GM19467 (cell line): ENCODE data around the gene AKAP17A.
"Not testable (repeated sequence)": the region's sequence is repeated elsewhere in the genome, so short reads cannot be mapped to it uniquely, and the experiment has no call there.

Experiments used
- ATAC-seq: cut with Tn5 transposase; IDR thresholded peaks from one replicate; pipeline ENCODE4 v1.9.1; 2021; ENCODE audit warnings: mild to moderate bottlenecking, moderate library complexity; ENCODE audit not compliant: unreplicated experiment

Gene AKAP17A

DNA sequence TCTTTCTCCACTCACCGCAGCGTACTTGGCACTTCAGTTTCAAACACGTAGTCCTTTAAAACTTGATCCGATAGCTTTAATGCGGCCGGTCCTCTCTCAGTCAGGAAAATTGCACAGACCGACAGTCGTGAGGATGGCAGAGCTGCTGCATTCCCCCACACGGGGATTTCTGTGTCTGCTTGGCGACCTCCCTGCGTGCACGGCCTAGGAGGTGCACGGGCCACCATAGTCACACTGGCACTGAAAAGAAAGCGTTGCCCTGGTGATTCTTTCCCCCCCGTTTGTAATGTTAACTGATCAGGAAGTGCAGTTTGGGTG lies 10.3 kb downstream of the AKAP17A start:
- no peak for ATAC-seq

DNA sequence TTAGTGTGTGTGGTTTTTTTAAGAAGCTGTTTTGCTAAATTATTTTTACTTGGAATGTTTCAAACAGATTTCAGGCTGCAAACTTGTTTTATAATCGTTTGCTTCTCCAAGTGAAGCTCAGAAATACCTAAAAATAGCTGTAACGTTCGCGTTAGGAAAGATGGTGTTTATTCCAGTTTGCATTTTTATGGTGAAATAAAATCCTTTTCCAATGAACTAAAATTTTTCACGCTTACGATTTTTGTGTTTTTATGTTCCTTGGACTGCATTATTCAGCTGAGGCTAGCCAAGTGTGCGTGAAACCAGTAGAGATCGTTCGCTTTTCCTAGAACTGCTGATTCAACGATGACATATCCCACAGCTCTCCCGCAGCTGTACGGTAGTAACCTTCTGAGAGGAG lies 10.9 kb downstream of the AKAP17A start:
- ATAC-seq, result no peak

DNA sequence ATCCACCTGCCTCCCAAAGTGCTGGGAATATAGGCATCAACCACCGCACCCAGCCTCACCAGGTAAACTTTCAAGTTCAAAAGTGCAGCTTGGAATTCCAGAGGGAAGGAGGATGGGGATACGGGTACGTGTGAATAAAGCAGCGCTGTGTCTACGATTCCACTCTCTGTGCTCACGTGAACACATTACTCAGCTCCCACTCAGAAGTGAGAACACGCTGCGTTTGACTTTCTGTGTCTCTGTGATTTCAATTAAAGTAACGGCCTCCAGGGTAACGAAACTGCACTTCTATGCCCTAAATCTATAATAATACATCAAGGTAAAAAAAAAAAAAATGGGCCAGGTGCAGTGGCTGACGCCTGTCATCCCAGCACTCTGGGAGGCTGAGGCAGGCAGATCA lies 15.1 kb downstream of the AKAP17A start:
- no peak for ATAC-seq

DNA sequence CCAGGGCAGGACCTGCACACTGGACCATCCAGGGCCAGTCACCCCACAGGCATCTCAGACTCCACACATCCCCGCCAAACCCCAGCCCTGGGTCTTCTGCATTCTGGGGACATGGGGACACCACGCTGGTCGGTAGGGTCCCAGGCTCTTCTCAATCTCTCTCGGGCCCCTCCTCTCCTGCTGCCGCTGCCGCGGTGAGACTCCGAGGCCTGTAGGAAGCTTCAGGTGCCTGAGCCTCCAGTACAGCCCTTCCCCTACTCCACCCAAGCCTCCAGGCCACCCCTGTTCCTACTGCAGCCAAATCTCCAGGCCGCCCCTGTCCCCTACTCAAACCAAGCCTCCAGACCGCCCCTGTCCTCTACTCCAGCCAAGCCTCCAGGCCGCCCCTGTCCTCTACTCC lies 17.9 kb downstream of the AKAP17A start:
- ATAC-seq, result no peak

- ATAC-seq, result no peak
These were observed 18.4 kb downstream of the AKAP17A start for GRCh38 chrX:1609762-1610161.

DNA sequence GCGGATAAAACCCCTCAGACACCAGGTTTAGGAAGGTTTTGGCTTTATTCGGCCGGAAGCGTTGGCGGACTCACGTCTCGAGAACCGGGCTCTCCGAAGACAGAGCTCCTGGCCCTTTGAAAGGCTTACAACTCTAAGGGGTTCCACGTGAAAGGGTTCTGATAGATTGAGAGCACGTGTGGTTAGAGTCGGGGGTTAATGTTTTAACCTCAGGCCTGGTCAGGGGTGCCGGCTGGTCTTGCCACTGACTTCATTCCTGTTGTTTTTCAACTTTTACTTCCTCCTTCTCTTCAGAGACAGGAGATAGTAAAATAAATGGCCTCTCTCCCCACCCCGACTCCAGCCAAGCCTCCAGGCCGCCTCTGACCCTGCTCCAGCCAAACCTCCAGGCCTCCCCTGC lies 18.8 kb downstream of the AKAP17A start:
- ATAC-seq, result no peak

DNA sequence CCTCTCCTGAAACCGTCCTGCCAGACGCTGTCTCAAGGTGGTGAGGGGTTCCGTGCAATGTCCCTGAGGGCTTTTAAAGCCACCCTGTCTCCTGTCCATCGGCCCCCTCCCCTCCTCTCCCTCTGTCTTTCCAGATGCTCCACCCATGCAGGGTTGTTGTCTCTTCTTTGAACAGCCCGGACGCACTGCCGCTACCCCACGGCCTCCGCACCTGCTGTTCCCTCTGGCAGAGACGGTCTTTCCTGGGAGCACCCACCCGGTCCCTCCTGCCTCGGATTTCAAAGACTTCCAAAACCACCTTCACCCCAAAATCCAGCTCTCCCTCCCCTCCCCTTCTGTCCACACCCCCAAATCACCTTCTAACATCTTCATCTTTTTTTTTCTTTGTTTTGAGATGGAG lies 19.3 kb downstream of the AKAP17A start:
- ATAC-seq, result no peak

GRCh38 chrX:1612641-1613286 lies 21.4 kb downstream of the AKAP17A start:
- ATAC-seq, result no peak

DNA sequence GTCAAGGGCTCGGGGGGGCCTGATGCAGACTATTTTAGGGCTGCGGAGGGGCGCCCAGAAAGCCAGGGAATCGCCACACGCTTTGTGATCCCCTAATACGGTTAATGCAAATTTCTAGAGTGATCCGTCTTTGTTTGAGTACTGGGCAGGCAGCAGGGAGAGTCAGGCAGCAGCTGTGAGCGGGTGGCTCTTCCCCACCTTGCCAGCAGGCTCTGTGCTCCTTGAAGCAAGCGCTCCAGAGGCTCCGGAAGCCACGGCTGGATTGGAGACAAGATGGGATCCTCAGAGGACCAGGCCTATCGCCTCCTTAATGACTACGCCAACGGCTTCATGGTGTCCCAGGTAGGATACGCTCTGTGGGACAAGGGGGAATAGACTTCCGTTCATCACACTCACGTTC lies 23.5 kb downstream of the AKAP17A start, which contains the start of gene ASMT:
Gene ASMT, plus strand, starts transcription at position 133 of the 400 bp plus-strand sequence. Its CDS starts 141 bp downstream, at position 274.
- ATAC-seq, result no peak

GRCh38 chrX:1618689-1619088 lies 27.3 kb downstream of the AKAP17A start:
- no peak for ATAC-seq

- no peak for ATAC-seq
These were observed 32.3 kb downstream of the AKAP17A start for GRCh38 chrX:1623691-1624090.

DNA sequence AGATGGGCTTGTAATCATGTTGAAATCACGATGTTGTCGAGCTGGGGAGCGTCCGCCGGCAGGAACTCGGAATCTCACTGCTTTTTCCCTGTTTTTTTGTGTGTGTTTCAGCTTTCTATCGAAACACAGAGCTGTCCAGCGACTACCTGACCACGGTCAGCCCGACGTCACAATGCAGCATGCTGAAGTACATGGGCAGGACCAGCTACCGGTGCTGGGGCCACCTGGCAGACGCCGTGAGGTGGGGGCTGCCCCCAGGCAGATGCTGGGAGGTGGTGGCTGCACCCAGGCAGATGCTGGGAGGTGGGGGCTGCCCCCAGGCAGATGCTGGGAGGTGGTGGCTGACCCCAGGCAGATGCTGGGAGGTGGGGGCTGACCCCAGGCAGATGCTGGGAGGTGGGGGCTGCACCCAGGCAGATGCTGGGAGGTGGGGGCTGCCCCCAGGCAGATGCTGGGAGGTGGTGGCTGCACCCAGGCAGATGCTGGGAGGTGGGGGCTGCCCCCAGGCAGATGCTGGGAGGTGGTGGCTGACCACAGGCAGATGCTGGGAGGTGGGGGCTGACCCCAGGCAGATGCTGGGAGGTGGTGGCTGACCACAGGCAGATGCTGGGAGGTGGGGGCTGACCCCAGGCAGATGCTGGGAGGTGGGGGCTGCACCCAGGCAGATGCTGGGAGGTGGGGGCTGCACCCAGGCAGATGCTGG lies 32.9 kb downstream of the AKAP17A start:
- ATAC-seq, result not testable (repeated sequence)

DNA sequence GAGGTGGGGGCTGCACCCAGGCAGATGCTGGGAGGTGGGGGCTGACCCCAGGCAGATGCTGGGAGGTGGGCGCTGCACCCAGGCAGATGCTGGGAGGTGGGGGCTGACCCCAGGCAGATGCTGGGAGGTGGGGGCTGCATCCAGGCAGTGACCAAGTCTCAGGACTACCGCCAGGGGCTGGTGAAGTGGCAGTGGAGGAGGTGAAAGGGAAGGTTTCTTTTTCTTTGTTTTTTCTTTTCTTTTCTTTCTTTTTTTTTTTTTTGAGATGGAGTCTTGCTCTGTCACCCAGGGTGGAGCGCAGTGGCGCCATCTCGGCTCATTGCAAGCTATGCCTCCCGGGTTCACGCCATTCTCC lies 33.4 kb downstream of the AKAP17A start:
- ATAC-seq, result not testable (repeated sequence)

- ATAC-seq, result no peak
These were observed 37.8 kb downstream of the AKAP17A start for GRCh38 chrX:1629244-1629643.

DNA sequence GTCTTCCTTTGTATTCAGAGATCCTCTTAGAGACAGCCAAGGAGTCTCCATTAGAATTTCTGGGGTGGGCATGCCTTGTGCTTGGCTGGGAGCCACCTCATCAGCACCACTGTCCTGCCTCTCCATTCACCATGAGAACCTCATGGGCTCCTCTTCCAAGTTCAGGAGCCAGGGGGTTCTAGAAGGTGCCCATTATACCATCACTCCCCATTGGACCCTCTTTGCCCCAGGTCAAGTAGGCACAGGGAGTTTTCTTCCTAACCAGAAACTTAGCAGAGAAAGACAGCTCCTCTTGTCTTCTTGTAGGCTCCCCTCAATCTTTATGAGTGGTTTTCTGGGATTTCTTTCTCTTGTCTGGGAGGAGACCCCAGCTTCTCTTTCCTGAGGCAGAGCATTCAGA lies 54.6 kb downstream of the AKAP17A start:
- no peak for ATAC-seq

DNA sequence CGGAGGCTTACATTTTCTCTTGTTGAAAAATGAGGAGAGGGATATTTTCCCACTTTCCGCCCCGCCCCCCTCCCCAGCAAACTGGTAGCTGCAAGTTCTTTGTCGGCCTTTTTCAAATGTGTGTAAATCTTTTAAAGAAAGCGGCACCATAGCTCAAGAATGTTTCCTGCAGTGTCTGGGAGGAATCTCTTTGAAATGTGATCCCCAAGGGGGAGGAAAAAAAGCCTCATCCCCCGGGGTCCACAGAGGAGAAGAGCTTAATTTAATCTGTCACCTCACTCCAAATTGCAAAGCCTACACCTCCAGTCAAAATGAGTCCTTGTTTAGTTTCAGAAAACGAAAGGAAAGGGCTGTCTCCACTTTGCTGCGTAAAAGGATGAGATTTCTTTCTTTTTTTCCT lies 58.2 kb downstream of the AKAP17A start:
- no peak for ATAC-seq
